CD4-positive, alpha-beta T cell (primary cell): ENCODE results near the gene ADGRA3. TPM values are rescaled to one million over a fixed set of nuclear protein-coding genes. Genes with fewer than 3 reads are reported as not detected.

Experiments
- ATAC-seq: fragments of 200-7000 bp; cut with Tn5 transposase; one replicate; pipeline ENCODE4 v1.10.0; 2022; ENCODE audit warnings: mild to moderate bottlenecking; ENCODE audit not compliant: poor library complexity
- CTCF ChIA-PET: fragments of 350-600 bp; sonication (Branson Sonifier 250); formaldehyde crosslinking; loops from one replicate; lab custom pipeline; 2021; ENCODE audit warnings: antibody characterized with exemption, inconsistent platforms; lab: Charles Lee
- POLR2A ChIA-PET: fragments of 350-600 bp; sonication (Branson Sonifier 250); formaldehyde crosslinking; loops from one replicate; lab custom pipeline; 2021; ENCODE audit warnings: antibody characterized with exemption, inconsistent platforms; lab: Charles Lee
- DNase-seq, 14 experiments: peaks; one replicate each; pipeline ENCODE4 v3.0.0-alpha.2; 2013 to 2020; ENCODE audit warnings: mixed read lengths in 2 of 14
- H3K27ac ChIP-seq, 2 donors: one replicate each; pipeline versions ENCODE4 v1.5.1 to v1.7.0; 2013; ENCODE audit warnings: low read length in 2 of 2, low read depth in 1 of 2, mild to moderate bottlenecking in 1 of 2
- H3K27me3 ChIP-seq, 2 experiments: 1 replicate in 1 of 2; 2 replicates in 1 of 2; pipeline versions ENCODE4 v1.6.1 to v1.7.0; 2013; ENCODE audit warnings: low read length in 2 of 2, control low read depth in 1 of 2, mild to moderate bottlenecking in 1 of 2, moderate library complexity in 1 of 2; ENCODE audit not compliant: insufficient read depth in 2 of 2, control insufficient read depth in 1 of 2
- H3K36me3 ChIP-seq: one replicate; pipeline ENCODE4 v1.6.1; 2013; ENCODE audit warnings: low read length, control low read depth; ENCODE audit not compliant: insufficient read depth
- H3K4me1 ChIP-seq: one replicate; pipeline ENCODE4 v1.6.1; 2013; ENCODE audit warnings: low read length, control low read depth; ENCODE audit not compliant: insufficient read depth
- H3K4me3 ChIP-seq: one replicate; pipeline ENCODE4 v1.5.1; 2013; ENCODE audit warnings: mild to moderate bottlenecking, low read length, moderate library complexity
- H3K9me3 ChIP-seq, 2 experiments: 1 replicate in 1 of 2; 2 replicates in 1 of 2; pipeline versions ENCODE4 v1.6.1 to v1.7.0; 2013; ENCODE audit warnings: low read length in 2 of 2, mild to moderate bottlenecking in 2 of 2, control low read depth in 1 of 2, moderate library complexity in 1 of 2; ENCODE audit not compliant: control insufficient read depth in 1 of 2, insufficient read depth in 1 of 2
- H3K27ac Mint-ChIP-seq: one replicate; pipeline ENCODE4 v1.8.0; 2020; ENCODE audit warnings: mixed read lengths
- H3K27me3 Mint-ChIP-seq: one replicate; pipeline ENCODE4 v1.8.0; 2021; ENCODE audit warnings: mixed read lengths
- H3K36me3 Mint-ChIP-seq: one replicate; pipeline ENCODE4 v1.8.0; 2021; ENCODE audit warnings: low read depth, mixed read lengths
- H3K4me1 Mint-ChIP-seq: one replicate; pipeline ENCODE4 v1.8.0; 2021; ENCODE audit warnings: low read depth, mixed read lengths
- H3K4me3 Mint-ChIP-seq: one replicate; pipeline ENCODE4 v1.8.0; 2020; ENCODE audit warnings: mild to moderate bottlenecking, mixed read lengths
- H3K9me3 Mint-ChIP-seq: one replicate; pipeline ENCODE4 v1.8.0; 2020; ENCODE audit warnings: mixed read lengths
- CTCF ChIP-seq: fragments of 200-600 bp; IDR thresholded peaks from one replicate; pipeline ENCODE4 v1.8.0; 2022; ENCODE audit warnings: antibody characterized with exemption, mild to moderate bottlenecking
- intact Hi-C, 2 experiments: fragments of 100-400 bp; cut with DNase I in 1 of 2; cut with micrococcal nuclease in 1 of 2; formaldehyde crosslinking; loops; one replicate each; pipeline versions ENCODE4 v1.15.1 to v1.9.0; 2023 to 2025; cut with DNase I, micrococcal nuclease
- total RNA-seq, 174 experiments: library from RNA in 2 of 174; stranded (reverse) in 2 of 174; gene quantifications; one replicate each; pipeline ENCODE4 v1.2.3 and lab custom pipeline; 2021 to 2026

Gene ADGRA3
- total RNA-seq, 2 experiments from 2014 or later, result 2.2 to 3.1 TPM

GRCh38 chr4:22460266-22460665 is 55.6 kb downstream of the ADGRA3 start:
- Histone ChIP-seq H3K4me1 (no peaks in the 10 kb centered on the region), H3K27me3 (no peaks in the 10 kb centered on the region), H3K36me3 (no peaks in the 10 kb centered on the region), H3K4me3 (no peak overlapping the region), H3K27ac (no peak overlapping the region), H3K9me3 (peaks cover 0 to 5% of the 10 kb centered on the region in 2 experiments)
- Mint-ChIP-seq H3K27me3 (no peaks in the 10 kb centered on the region), H3K4me1 (peaks cover 6% of the 10 kb centered on the region), H3K9me3 (no peaks in the 10 kb centered on the region), H3K4me3 (no peak overlapping the region), H3K36me3 (no peaks in the 10 kb centered on the region), H3K27ac (no peak overlapping the region)
- CTCF ChIA-PET, result no interaction called here
- no peak for TF ChIP-seq CTCF
- DNase-seq, result no peak
- ATAC-seq, result no peak
- intact Hi-C loops, result no loop called here
- POLR2A ChIA-PET, result no interaction called here

- Histone ChIP-seq H3K27ac (no peak overlapping the region), H3K27me3 (no peaks in the 10 kb centered on the region), H3K4me1 (no peaks in the 10 kb centered on the region), H3K9me3 (no peaks in the 10 kb centered on the region), H3K4me3 (no peak overlapping the region), H3K36me3 (no peaks in the 10 kb centered on the region)
- ChIA-PET POLR2A (no interaction called here), CTCF (no interaction called here)
- ATAC-seq, result no peak
- Mint-ChIP-seq H3K4me3 (no peak overlapping the region), H3K27me3 (no peaks in the 10 kb centered on the region), H3K27ac (no peak overlapping the region), H3K36me3 (no peaks in the 10 kb centered on the region), H3K4me1 (peaks cover 2% of the 10 kb centered on the region), H3K9me3 (no peaks in the 10 kb centered on the region)
- DNase-seq, result no peak
- intact Hi-C loops, result no loop called here
- no peak for TF ChIP-seq CTCF
These were observed 57.8 kb downstream of the ADGRA3 start for GRCh38 chr4:22458098-22458497.

GRCh38 chr4:22457348-22457747 is 58.5 kb downstream of the ADGRA3 start:
- intact Hi-C loops, result no loop called here
- H3K9me3 ChIP-seq, result no peaks in the 10 kb centered on the region
- ChIA-PET POLR2A (no interaction called here), CTCF (no interaction called here)
- H3K36me3 ChIP-seq, result no peaks in the 10 kb centered on the region
- H3K27me3 ChIP-seq, result no peaks in the 10 kb centered on the region
- Mint-ChIP-seq H3K27me3 (no peaks in the 10 kb centered on the region), H3K4me1 (no peaks in the 10 kb centered on the region), H3K9me3 (no peaks in the 10 kb centered on the region), H3K27ac (no peak overlapping the region), H3K4me3 (no peak overlapping the region), H3K36me3 (no peaks in the 10 kb centered on the region)
- no peak for TF ChIP-seq CTCF
- no peak for ATAC-seq
- DNase-seq, result no peak
- no peaks in the 10 kb centered on the region for H3K4me1 ChIP-seq
- no peak overlapping the region for H3K27ac ChIP-seq
- no peak overlapping the region for H3K4me3 ChIP-seq
